Right lobe of liver (tissue), 6 donors: ENCODE data around the gene NCDN. TPM values are rescaled to one million over a fixed set of nuclear protein-coding genes. Genes with fewer than 3 reads are reported as not detected.

Source experiments
- ATAC-seq, 4 donors: fragments of 200-7000 bp; cut with Tn5 transposase; one replicate each; pipeline ENCODE4 v1.9.1; 2020; ENCODE audit warnings: mild to moderate bottlenecking in 4 of 4, moderate library complexity in 4 of 4
- DNase-seq, 3 donors: peaks; one replicate each; pipeline ENCODE4 v3.0.0-alpha.2; 2020
- H3K27ac ChIP-seq, 3 donors: fragments of 200-600 bp; one replicate each; pipeline ENCODE4 v1.8.0; 2022
- H3K27me3 ChIP-seq, 2 donors: fragments of 200-600 bp; one replicate each; pipeline ENCODE4 v1.8.0; 2022
- H3K36me3 ChIP-seq, 4 donors: fragments of 200-600 bp; sonication (generic) in 1 of 4; one replicate each; pipeline versions ENCODE4 v1.5.1 to v1.8.0; 2017 to 2022; ENCODE audit warnings: control low read depth in 1 of 4
- H3K4me1 ChIP-seq, 4 donors: fragments of 200-600 bp; sonication (generic) in 1 of 4; one replicate each; pipeline versions ENCODE4 v1.5.1 to v1.8.0; 2017 to 2022; ENCODE audit warnings: control low read depth in 1 of 4
- H3K4me3 ChIP-seq, 3 donors: fragments of 200-600 bp; one replicate each; pipeline ENCODE4 v1.8.0; 2022
- H3K9me3 ChIP-seq, 4 donors: fragments of 200-600 bp; sonication (generic) in 1 of 4; one replicate each; pipeline versions ENCODE4 v1.5.1 to v1.8.0; 2017 to 2022; ENCODE audit warnings: control low read depth in 1 of 4
- CTCF ChIP-seq, 4 donors: fragments of 200-600 bp in 3 of 4; fragments of 450-650 bp in 1 of 4; IDR thresholded peaks; one replicate each; pipeline versions ENCODE4 v1.5.1 to v1.8.0; 2016 to 2022; ENCODE audit warnings: antibody characterized with exemption in 4 of 4, mild to moderate bottlenecking in 2 of 4
- POLR2A ChIP-seq: fragments of 450-650 bp; IDR thresholded peaks from one replicate; pipeline ENCODE4 v1.6.1; 2017; ENCODE audit warnings: antibody characterized with exemption, mild to moderate bottlenecking
- WGBS: methylation state at CpG from one replicate; pipeline ENCODE4 v1.1.6; 2018; ENCODE audit warnings: low coverage, low lambda C conversion rate; ENCODE audit not compliant: insufficient coverage; ENCODE audit errors: missing lambda C conversion rate; 5-methylcytosine and 5-hydroxymethylcytosine counted together
- intact Hi-C, 2 donors: fragments of 100-400 bp; cut with DNase I; formaldehyde crosslinking; loops; one replicate each; pipeline versions ENCODE4 v1.11.2 to v1.14.1; 2022
- total RNA-seq, 6 experiments: library from RNA; depleted of rRNA in 2 of 6; stranded (reverse); fragments of >200 nt in 2 of 6; fragmentation: NEBNext Ultra II Directional in 3 of 6; extraction: Animal tissue kit (Norgen Biotek cat#: 25700) in 3 of 6; gene quantifications; one replicate each; pipeline versions ENCODE4 v1.1.0 to v1.2.4, GENCODE V29; 2016 to 2023
- donor health status: DM: no; HTN: yes; CAD: no.
- donor health status: DM: no; HTN: no; CAD: no.
- donor health status: DM: no; HTN: no; CAD: no.
- donor health status: DM: no; HTN: yes; CAD: no.
- donor health status: DM: no; HTN: yes; CAD: no.

The NCDN gene
- total RNA-seq, 6 experiments from 2014 or later = 5.9 to 11.7 (median 7.3) TPM

GRCh38 chr1:35556484-35557117 lies 998 bp upstream of the NCDN start:
- peaks cover 0 to 21% (median 5%) of the 10 kb centered on the region in 4 donors for H3K36me3 ChIP-seq
- peak overlapping the region; percentile 87 to 95 (median 93) for H3K27ac ChIP-seq
- H3K27me3 ChIP-seq = no peaks in the 10 kb centered on the region
- WGBS = 2% methylated on average over 6 of the region's 17 CpGs
- TF ChIP-seq POLR2A (no peak), CTCF (IDR thresholded peaks at IDR 0.05) (no peak)
- no peaks in the 10 kb centered on the region for H3K9me3 ChIP-seq
- intact Hi-C loops = no loop called here
- ATAC-seq = no peak
- DNase-seq = peak in 1 of 3 donors; percentile 60
- H3K4me3 ChIP-seq = peak overlapping the region; percentile 93 to 98 (median 96)
- H3K4me1 ChIP-seq = peaks cover 0 to 47% (median 18%) of the 10 kb centered on the region in 4 donors

- Histone ChIP-seq H3K4me3 (peak within 1 kb of the TSS; percentile 93 to 98 (median 96)), H3K4me1 (peaks cover 0 to 47% (median 18%) of the 10 kb centered on the region in 4 donors), H3K9me3 (no peaks in the 10 kb centered on the region), H3K36me3 (peaks cover 0 to 15% (median 3%) of the 10 kb centered on the region in 4 donors), H3K27me3 (no peaks in the 10 kb centered on the region), H3K27ac (peak within 1 kb of the TSS; percentile 87 to 95 (median 93))
- ATAC-seq (peak; percentile 78 to 90 (median 86)), DNase-seq (peak; percentile 92 to 94 (median 93))
- intact Hi-C loops = no loop called here
- TF ChIP-seq CTCF (IDR thresholded peaks at IDR 0.05) = no peak
- TF ChIP-seq POLR2A = peak; percentile 79
- no CpG with 5 or more reads among the region's 39 CpGs for WGBS
Observed at GRCh38 chr1:35557118-35557610, 435 bp upstream of the NCDN start, which contains the start of gene KIAA0319L. TSS of gene KIAA0319L (minus strand) at chr1:35557403. CDS start at chr1:35554491, 2,912 bp downstream.

- Histone ChIP-seq H3K27ac (peak overlapping the region in 2 of 3 donors; percentile 87 to 93), H3K36me3 (peaks cover 0 to 5% (median 0%) of the 10 kb centered on the region in 4 donors), H3K9me3 (no peaks in the 10 kb centered on the region), H3K27me3 (no peaks in the 10 kb centered on the region), H3K4me1 (peaks cover 0 to 42% (median 16%) of the 10 kb centered on the region in 4 donors), H3K4me3 (peak overlapping the region; percentile 93 to 98 (median 96))
- 32% methylated on average over 7 of the region's 26 CpGs for WGBS
- no peak for ATAC-seq
- peak in 1 of 3 donors; percentile 49 for DNase-seq
- no peak for TF ChIP-seq CTCF (IDR thresholded peaks at IDR 0.05)
- no peak for TF ChIP-seq POLR2A
- intact Hi-C loops = no loop called here
Observed at GRCh38 chr1:35558374-35559316, 1.0 kb downstream of the NCDN start.

- TF ChIP-seq CTCF (IDR thresholded peaks at IDR 0.05) = no peak
- TF ChIP-seq POLR2A = no peak
- DNase-seq (peak in 1 of 3 donors; percentile 42), ATAC-seq (no peak)
- Histone ChIP-seq H3K9me3 (no peaks in the 10 kb centered on the region), H3K4me1 (peaks cover 0 to 34% (median 14%) of the 10 kb centered on the region in 4 donors), H3K27me3 (no peaks in the 10 kb centered on the region), H3K4me3 (no peak overlapping the region), H3K36me3 (peaks cover 0 to 3% (median 0%) of the 10 kb centered on the region in 4 donors), H3K27ac (no peak overlapping the region)
- WGBS = 92% methylated on average over 4 of the region's 7 CpGs
- intact Hi-C loops = no loop called here
Observed at GRCh38 chr1:35559317-35559944, 1.8 kb downstream of the NCDN start.
